HG03378 (cell line): ENCODE results near the gene RNLS.
"Not testable (repeated sequence)": the region's sequence is repeated elsewhere in the genome, so short reads cannot be mapped to it uniquely, and the experiment has no call there.

Experiments used
- ATAC-seq: cut with Tn5 transposase; IDR thresholded peaks from one replicate; pipeline ENCODE4 v1.9.1; 2021; ENCODE audit warnings: mild to moderate bottlenecking, moderate library complexity; ENCODE audit not compliant: unreplicated experiment

The RNLS gene

GRCh38 chr10:88309365-88309764 lies 273.8 kb downstream of the RNLS start:
- no peak for ATAC-seq

GRCh38 chr10:88308361-88308760 lies 274.8 kb downstream of the RNLS start:
- ATAC-seq = not testable (repeated sequence)

GRCh38 chr10:88299787-88300186 lies 283.3 kb downstream of the RNLS start:
- no peak for ATAC-seq

GRCh38 chr10:88297103-88297502 lies 286.0 kb downstream of the RNLS start:
- ATAC-seq = no peak

- no peak for ATAC-seq
Measured at GRCh38 chr10:88293651-88294230, 289.4 kb downstream of the RNLS start.

GRCh38 chr10:88293073-88293472 lies 290.0 kb downstream of the RNLS start:
- ATAC-seq = no peak

- no peak for ATAC-seq
Measured at GRCh38 chr10:88292185-88292514, 291.0 kb downstream of the RNLS start.

GRCh38 chr10:88291289-88292184 lies 291.6 kb downstream of the RNLS start:
- no peak for ATAC-seq

- no peak for ATAC-seq
Measured at GRCh38 chr10:88289342-88289741, 293.8 kb downstream of the RNLS start.

GRCh38 chr10:88288320-88289059 lies 294.6 kb downstream of the RNLS start:
- peak; percentile 49 for ATAC-seq

GRCh38 chr10:88286030-88286429 lies 297.1 kb downstream of the RNLS start:
- no peak for ATAC-seq

GRCh38 chr10:88281592-88282347 lies 301.3 kb downstream of the RNLS start:
- no peak for ATAC-seq

- no peak for ATAC-seq
Measured at GRCh38 chr10:88280518-88280917, 302.6 kb downstream of the RNLS start.

GRCh38 chr10:88278912-88279311 lies 304.2 kb downstream of the RNLS start:
- ATAC-seq = no peak

GRCh38 chr10:88276945-88277344 lies 306.2 kb downstream of the RNLS start:
- not testable (repeated sequence) for ATAC-seq

- ATAC-seq = no peak
Measured at GRCh38 chr10:88274286-88274685, 308.8 kb downstream of the RNLS start.

GRCh38 chr10:88273567-88273966 lies 309.6 kb downstream of the RNLS start:
- ATAC-seq = no peak

- ATAC-seq = peak; percentile 13
Measured at GRCh38 chr10:88271761-88272543, 311.2 kb downstream of the RNLS start.

- ATAC-seq = peak; percentile 90
Measured at GRCh38 chr10:88270871-88271713, 312.0 kb downstream of the RNLS start.
